Upper lobe of left lung (tissue), 6 donors: ENCODE data around the gene TCF7L1. TPM values are rescaled to one million over a fixed set of nuclear protein-coding genes. Genes with fewer than 3 reads are reported as not detected.

ENCODE experiments used
- ATAC-seq, 2 donors: fragments of 200-7000 bp; cut with Tn5 transposase; one replicate each; pipeline ENCODE4 v1.9.1; 2022; ENCODE audit warnings: mild to moderate bottlenecking in 2 of 2, moderate library complexity in 2 of 2; ENCODE audit not compliant: low FRiP score in 2 of 2
- DNase-seq, 2 donors: peaks; one replicate each; pipeline ENCODE4 v3.0.0-alpha.2; 2019 to 2020
- H3K27ac ChIP-seq, 4 donors: fragments of 200-600 bp; sonication (generic); one replicate each; pipeline ENCODE4 v1.5.1; 2016 to 2019
- H3K27me3 ChIP-seq, 4 donors: fragments of 200-600 bp; sonication (generic); one replicate each; pipeline ENCODE4 v1.5.1; 2017 to 2019
- H3K36me3 ChIP-seq, 4 donors: fragments of 200-600 bp; sonication (generic); one replicate each; pipeline ENCODE4 v1.5.1; 2016 to 2019
- H3K4me1 ChIP-seq, 4 donors: fragments of 200-600 bp; sonication (generic); one replicate each; pipeline ENCODE4 v1.5.1; 2018 to 2019
- H3K4me3 ChIP-seq, 4 donors: fragments of 200-600 bp; sonication (generic); one replicate each; pipeline ENCODE4 v1.5.1; 2017 to 2019; ENCODE audit warnings: mild to moderate bottlenecking in 2 of 4, moderate library complexity in 1 of 4
- H3K9me3 ChIP-seq, 4 donors: fragments of 200-600 bp; sonication (generic); one replicate each; pipeline ENCODE4 v1.5.1; 2018 to 2019
- CTCF ChIP-seq, 6 experiments: fragments of 450-650 bp in 4 of 6; fragments of 200-600 bp in 2 of 6; sonication (generic) in 2 of 6; IDR thresholded peaks; one replicate each; pipeline ENCODE4 v1.5.1; 2016 to 2019; ENCODE audit warnings: antibody characterized with exemption in 6 of 6
- EP300 ChIP-seq, 4 donors: sonication (generic); formaldehyde crosslinking; IDR thresholded peaks; one replicate each; pipeline ENCODE4 v1.5.1; 2017; ENCODE audit warnings: antibody characterized with exemption in 4 of 4, control low read depth in 2 of 4
- POLR2A ChIP-seq, 4 donors: fragments of 450-650 bp; IDR thresholded peaks; one replicate each; pipeline ENCODE4 v1.5.1; 2016 to 2017; ENCODE audit warnings: antibody characterized with exemption in 4 of 4, mild to moderate bottlenecking in 2 of 4
- POLR2AphosphoS5 ChIP-seq, 2 donors: sonication (generic); formaldehyde crosslinking; IDR thresholded peaks; one replicate each; pipeline ENCODE4 v1.5.1; 2017; ENCODE audit warnings: antibody characterized with exemption in 2 of 2
- WGBS, 2 donors: methylation state at CpG; one replicate each; pipeline ENCODE4 v1.1.5; 2017 to 2018; 5-methylcytosine and 5-hydroxymethylcytosine counted together
- total RNA-seq, 6 donors: library from RNA; depleted of rRNA in 4 of 6; stranded (reverse); fragments of >200 nt in 4 of 6; gene quantifications; one replicate each; pipeline versions ENCODE4 v1.1.0 to v1.2.1, GENCODE V29; 2016 to 2021
- donor health status: DM: no; HTN: no; CAD: no; lungs with moderate emphysema.
- donor health status: DM: no; HTN: yes; CAD: no; lungs with severe emphysema.

Gene TCF7L1
- total RNA-seq, 6 donors from 2014 or later, result 7.3 to 18.4 (median 11.2) TPM

GRCh38 chr2:85163675-85164074 is 30.5 kb downstream of the TCF7L1 start:
- H3K9me3 ChIP-seq, result no peaks in the 10 kb centered on the region
- H3K4me3 ChIP-seq, result no peak overlapping the region
- no peak for ATAC-seq
- WGBS, 2 donors, result 72 to 89% methylated on average over 3 of the region's 3 CpGs
- H3K27me3 ChIP-seq, result no peaks in the 10 kb centered on the region
- no peak overlapping the region for H3K27ac ChIP-seq
- DNase-seq, result no peak
- H3K36me3 ChIP-seq, result no peaks in the 10 kb centered on the region
- TF ChIP-seq POLR2A (IDR thresholded peaks at IDR 0.05) (no peak), POLR2AphosphoS5 (IDR thresholded peaks at IDR 0.05) (no peak), EP300 (IDR thresholded peaks at IDR 0.05) (no peak), CTCF (IDR thresholded peaks at IDR 0.05) (no peak)
- H3K4me1 ChIP-seq, result peaks cover 20 to 72% (median 60%) of the 10 kb centered on the region in 4 donors

DNA sequence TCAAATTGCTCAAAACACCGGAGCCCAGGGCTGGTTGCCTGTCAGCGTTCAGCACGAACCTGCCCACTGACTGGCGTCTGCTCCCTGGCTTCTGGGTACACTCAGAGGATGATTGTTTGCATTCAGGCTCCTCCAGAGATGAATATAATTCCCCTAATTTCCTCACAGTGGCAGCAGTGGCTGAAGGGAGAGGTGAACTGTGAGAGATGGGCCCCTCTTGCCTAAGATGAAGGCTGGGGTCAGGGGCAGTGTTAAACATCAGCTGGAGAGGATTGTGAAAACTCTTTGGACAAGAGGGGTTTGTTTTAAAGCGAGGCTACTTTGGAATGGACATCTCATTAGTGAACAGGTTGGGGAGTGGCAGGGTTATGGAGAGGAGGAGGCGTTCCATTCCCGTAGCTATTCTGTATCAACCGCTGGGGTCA is 31.0 kb downstream of the TCF7L1 start:
- H3K36me3 ChIP-seq, result no peaks in the 10 kb centered on the region
- H3K27me3 ChIP-seq, result no peaks in the 10 kb centered on the region
- peak in 1 of 2 donors; percentile 42 for DNase-seq
- ATAC-seq, result no peak
- peaks cover 15 to 72% (median 56%) of the 10 kb centered on the region in 4 donors for H3K4me1 ChIP-seq
- H3K4me3 ChIP-seq, result no peak overlapping the region
- no peaks in the 10 kb centered on the region for H3K9me3 ChIP-seq
- H3K27ac ChIP-seq, result no peak overlapping the region
- TF ChIP-seq CTCF (IDR thresholded peaks at IDR 0.05) (no peak), POLR2AphosphoS5 (IDR thresholded peaks at IDR 0.05) (no peak), EP300 (IDR thresholded peaks at IDR 0.05) (no peak), POLR2A (IDR thresholded peaks at IDR 0.05) (no peak)
- WGBS, 2 donors, result 69 to 77% methylated on average over 8 of the region's 8 CpGs

- Histone ChIP-seq H3K27ac (peak overlapping the region in 1 of 4 donors; percentile 32), H3K27me3 (no peaks in the 10 kb centered on the region), H3K4me1 (peaks cover 9 to 61% (median 48%) of the 10 kb centered on the region in 4 donors), H3K9me3 (no peaks in the 10 kb centered on the region), H3K36me3 (no peaks in the 10 kb centered on the region), H3K4me3 (no peak overlapping the region)
- TF ChIP-seq CTCF (IDR thresholded peaks at IDR 0.05), result no peak
- peak in 1 of 2 donors; percentile 52 for TF ChIP-seq POLR2AphosphoS5 (IDR thresholded peaks at IDR 0.05)
- TF ChIP-seq POLR2A (IDR thresholded peaks at IDR 0.05), result no peak
- no peak for TF ChIP-seq EP300 (IDR thresholded peaks at IDR 0.05)
- no peak for ATAC-seq
- WGBS, 2 donors, result 65 to 68% methylated on average over 9 of the region's 9 CpGs
- no peak for DNase-seq
Measured at GRCh38 chr2:85165088-85165690, 32.0 kb downstream of the TCF7L1 start.

DNA sequence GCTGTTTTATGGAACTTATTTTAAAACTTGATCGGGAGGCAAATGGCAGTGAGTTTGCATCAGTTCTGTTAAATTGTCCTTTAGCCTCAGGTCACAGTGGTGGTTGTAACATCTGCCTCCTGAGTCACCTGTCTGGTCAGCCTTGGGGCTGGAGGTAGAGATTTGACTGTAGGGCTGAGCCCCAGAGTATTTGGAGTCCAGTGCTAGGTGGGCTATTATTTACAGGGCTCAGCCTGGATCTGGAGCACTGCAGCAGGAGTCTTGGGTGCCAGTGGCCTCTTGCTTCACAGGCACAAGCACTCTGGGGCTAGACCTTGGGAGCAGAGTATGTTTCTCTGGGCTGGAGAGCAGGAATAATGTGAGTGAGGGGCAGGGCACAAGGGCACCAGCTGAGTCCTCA is 32.8 kb downstream of the TCF7L1 start:
- Histone ChIP-seq H3K27me3 (no peaks in the 10 kb centered on the region), H3K4me1 (peaks cover 9 to 54% (median 43%) of the 10 kb centered on the region in 4 donors), H3K36me3 (no peaks in the 10 kb centered on the region), H3K9me3 (no peaks in the 10 kb centered on the region), H3K4me3 (no peak overlapping the region), H3K27ac (peak overlapping the region in 2 of 4 donors; percentile 11 to 50)
- 89 to 100% methylated on average over 1 of the region's 1 CpG for WGBS, 2 donors
- DNase-seq (no peak), ATAC-seq (no peak)
- TF ChIP-seq POLR2AphosphoS5 (IDR thresholded peaks at IDR 0.05) (no peak), POLR2A (IDR thresholded peaks at IDR 0.05) (no peak), CTCF (IDR thresholded peaks at IDR 0.05) (no peak), EP300 (IDR thresholded peaks at IDR 0.05) (no peak)

- Histone ChIP-seq H3K9me3 (no peaks in the 10 kb centered on the region), H3K27ac (no peak overlapping the region), H3K4me3 (no peak overlapping the region), H3K4me1 (peaks cover 9 to 40% (median 32%) of the 10 kb centered on the region in 4 donors), H3K36me3 (no peaks in the 10 kb centered on the region), H3K27me3 (no peaks in the 10 kb centered on the region)
- DNase-seq (no peak), ATAC-seq (no peak)
- no peak for TF ChIP-seq POLR2A (IDR thresholded peaks at IDR 0.05)
- no peak for TF ChIP-seq EP300 (IDR thresholded peaks at IDR 0.05)
- TF ChIP-seq POLR2AphosphoS5 (IDR thresholded peaks at IDR 0.05), result no peak
- no peak for TF ChIP-seq CTCF (IDR thresholded peaks at IDR 0.05)
- WGBS, 2 donors, result 92 to 96% methylated on average over 10 of the region's 10 CpGs
Measured at GRCh38 chr2:85167479-85167878, 34.3 kb downstream of the TCF7L1 start.
